Middle frontal gyrus (tissue), 1 donor: ENCODE data around the gene SNAI3.

Experiments used
- DNase-seq: peaks from one replicate; pipeline ENCODE4 v3.0.0-alpha.2; 2015; ENCODE audit warnings: low spot score; ENCODE audit errors: extremely low spot score

Gene SNAI3

GRCh38 chr16:88635671-88636319 lies 50.5 kb downstream of the SNAI3 start:
- DNase-seq = no peak

- no peak for DNase-seq
Measured at GRCh38 chr16:88634994-88635670, 51.2 kb downstream of the SNAI3 start.

GRCh38 chr16:88634141-88634993 lies 51.9 kb downstream of the SNAI3 start:
- no peak for DNase-seq

- no peak for DNase-seq
Measured at GRCh38 chr16:88633684-88634140, 52.6 kb downstream of the SNAI3 start.

GRCh38 chr16:88632587-88632930 lies 53.7 kb downstream of the SNAI3 start:
- DNase-seq = no peak

GRCh38 chr16:88631920-88632586 lies 54.3 kb downstream of the SNAI3 start:
- no peak for DNase-seq

GRCh38 chr16:88631384-88631783 lies 54.9 kb downstream of the SNAI3 start:
- DNase-seq = no peak

GRCh38 chr16:88630941-88631340 lies 55.4 kb downstream of the SNAI3 start:
- no peak for DNase-seq

GRCh38 chr16:88630433-88630832 lies 55.9 kb downstream of the SNAI3 start:
- DNase-seq = no peak

GRCh38 chr16:88629835-88630234 lies 56.5 kb downstream of the SNAI3 start:
- no peak for DNase-seq

- DNase-seq = no peak
Measured at GRCh38 chr16:88628512-88628974, 57.8 kb downstream of the SNAI3 start.
